Measurements from ENCODE around the gene ZCWPW1. TPM values are rescaled to one million over a fixed set of nuclear protein-coding genes. Genes with fewer than 3 reads are reported as not detected.

ZCWPW1 gene
- total and polyA plus RNA-seq, 2 of the 13 experiments (the other 11 are each of a cell fraction or from before 2014, with no cell fraction given) = 2.4 to 2.5 TPM

DNA sequence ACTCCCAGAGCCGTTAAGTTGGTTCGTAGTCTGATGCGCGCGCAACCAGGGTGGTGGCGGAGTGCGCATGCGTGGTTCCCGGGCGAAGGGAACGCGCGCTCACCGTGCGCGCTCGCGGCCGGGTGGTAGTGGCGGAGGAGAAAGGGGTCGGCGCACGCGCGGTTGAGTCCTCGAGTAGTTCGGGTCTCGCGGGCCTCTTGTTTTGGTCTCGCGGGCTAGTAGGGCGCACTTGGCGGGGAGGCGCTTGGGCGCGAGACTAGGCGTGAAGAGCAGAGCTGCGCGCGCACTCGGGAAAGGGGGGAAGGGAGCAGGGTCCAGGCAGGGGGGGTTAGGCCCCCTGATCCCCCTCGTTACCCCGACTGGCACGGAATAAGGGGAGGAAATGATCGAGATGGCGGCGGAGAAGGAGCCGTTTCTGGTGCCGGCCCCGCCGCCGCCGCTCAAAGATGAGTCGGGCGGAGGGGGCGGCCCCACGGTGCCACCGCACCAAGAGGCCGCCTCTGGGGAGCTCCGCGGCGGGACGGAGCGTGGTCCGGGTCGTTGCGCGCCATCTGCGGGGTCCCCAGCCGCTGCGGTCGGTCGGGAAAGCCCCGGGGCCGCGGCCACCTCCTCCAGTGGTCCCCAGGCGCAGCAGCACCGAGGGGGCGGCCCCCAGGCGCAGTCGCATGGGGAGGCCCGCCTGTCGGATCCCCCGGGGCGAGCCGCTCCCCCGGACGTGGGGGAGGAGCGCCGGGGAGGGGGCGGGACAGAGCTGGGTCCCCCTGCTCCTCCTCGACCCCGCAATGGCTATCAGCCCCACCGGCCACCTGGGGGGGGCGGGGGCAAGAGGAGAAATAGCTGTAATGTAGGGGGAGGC is 1.4 kb upstream of the ZCWPW1 start, which contains the start of gene MEPCE (continued):
- TF ChIP-seq KDM3A (CRISPR knock-in tag; IDR thresholded peaks at IDR 0.05; ENCODE audit: low read depth) = no peak
- TF ChIP-seq STAT5B (CRISPR knock-in tag; IDR thresholded peaks at IDR 0.05) = no peak
- no peak for TF ChIP-seq ZNF703 (CRISPR knock-in tag; IDR thresholded peaks at IDR 0.05; ENCODE audit: borderline replicate concordance)
- no peak for TF ChIP-seq RNF219 (CRISPR knock-in tag; IDR thresholded peaks at IDR 0.05)
- no peak for TF ChIP-seq AFF4 (CRISPR knock-in tag; IDR thresholded peaks at IDR 0.05)
- no peak for TF ChIP-seq CEBPG (CRISPR knock-in tag; IDR thresholded peaks at IDR 0.05)
- no peak for TF ChIP-seq TRIM24 (CRISPR knock-in tag; IDR thresholded peaks at IDR 0.05)
- TF ChIP-seq, protein P1, sequence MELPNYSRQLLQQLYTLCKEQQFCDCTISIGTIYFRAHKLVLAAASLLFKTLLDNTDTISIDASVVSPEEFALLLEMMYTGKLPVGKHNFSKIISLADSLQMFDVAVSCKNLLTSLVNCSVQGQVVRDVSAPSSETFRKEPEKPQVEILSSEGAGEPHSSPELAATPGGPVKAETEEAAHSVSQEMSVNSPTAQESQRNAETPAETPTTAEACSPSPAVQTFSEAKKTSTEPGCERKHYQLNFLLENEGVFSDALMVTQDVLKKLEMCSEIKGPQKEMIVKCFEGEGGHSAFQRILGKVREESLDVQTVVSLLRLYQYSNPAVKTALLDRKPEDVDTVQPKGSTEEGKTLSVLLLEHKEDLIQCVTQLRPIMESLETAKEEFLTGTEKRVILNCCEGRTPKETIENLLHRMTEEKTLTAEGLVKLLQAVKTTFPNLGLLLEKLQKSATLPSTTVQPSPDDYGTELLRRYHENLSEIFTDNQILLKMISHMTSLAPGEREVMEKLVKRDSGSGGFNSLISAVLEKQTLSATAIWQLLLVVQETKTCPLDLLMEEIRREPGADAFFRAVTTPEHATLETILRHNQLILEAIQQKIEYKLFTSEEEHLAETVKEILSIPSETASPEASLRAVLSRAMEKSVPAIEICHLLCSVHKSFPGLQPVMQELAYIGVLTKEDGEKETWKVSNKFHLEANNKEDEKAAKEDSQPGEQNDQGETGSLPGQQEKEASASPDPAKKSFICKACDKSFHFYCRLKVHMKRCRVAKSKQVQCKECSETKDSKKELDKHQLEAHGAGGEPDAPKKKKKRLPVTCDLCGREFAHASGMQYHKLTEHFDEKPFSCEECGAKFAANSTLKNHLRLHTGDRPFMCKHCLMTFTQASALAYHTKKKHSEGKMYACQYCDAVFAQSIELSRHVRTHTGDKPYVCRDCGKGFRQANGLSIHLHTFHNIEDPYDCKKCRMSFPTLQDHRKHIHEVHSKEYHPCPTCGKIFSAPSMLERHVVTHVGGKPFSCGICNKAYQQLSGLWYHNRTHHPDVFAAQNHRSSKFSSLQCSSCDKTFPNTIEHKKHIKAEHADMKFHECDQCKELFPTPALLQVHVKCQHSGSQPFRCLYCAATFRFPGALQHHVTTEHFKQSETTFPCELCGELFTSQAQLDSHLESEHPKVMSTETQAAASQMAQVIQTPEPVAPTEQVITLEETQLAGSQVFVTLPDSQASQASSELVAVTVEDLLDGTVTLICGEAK (IDR thresholded peaks at IDR 0.05) = no peak
- TF ChIP-seq, protein P1 (CRISPR knock-in tag; IDR thresholded peaks at IDR 0.05) = peak; percentile 23; the same call in 1 of the 2 replicates
- TF ChIP-seq, protein P2, sequence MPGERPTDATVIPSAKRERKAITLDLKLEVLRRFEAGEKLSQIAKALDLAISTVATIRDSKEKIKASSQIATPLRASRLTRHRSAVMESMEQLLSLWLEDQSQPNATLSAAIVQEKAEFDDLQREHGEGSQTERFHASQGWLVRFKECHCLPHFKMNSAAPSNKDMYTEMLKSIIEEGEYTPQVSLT (CRISPR knock-in tag; IDR thresholded peaks at IDR 0.05; ENCODE audit: borderline replicate concordance, low read depth) = no peak
- TF ChIP-seq SP5 (CRISPR knock-in tag; IDR thresholded peaks at IDR 0.05; ENCODE audit: borderline replicate concordance, low read depth) = no peak
- TF ChIP-seq MLX (CRISPR knock-in tag; IDR thresholded peaks at IDR 0.05) = no peak

Measured in HepG2 (cell line).